ENCODE results near the gene GPRC5D.

- TF ChIP-seq TAF1 (IDR thresholded peaks at IDR 0.05; ENCODE audit: low read depth): no peak
- TF ChIP-seq REST (IDR thresholded peaks at IDR 0.05; ENCODE audit: borderline replicate concordance): no peak
These were observed 13.4 kb downstream of the GPRC5D start for GRCh38 chr12:12938541-12938940.

Data from neural cell (in vitro differentiated cells).